Measurements from ENCODE around the gene TMPRSS2.

The TMPRSS2 gene

DNA sequence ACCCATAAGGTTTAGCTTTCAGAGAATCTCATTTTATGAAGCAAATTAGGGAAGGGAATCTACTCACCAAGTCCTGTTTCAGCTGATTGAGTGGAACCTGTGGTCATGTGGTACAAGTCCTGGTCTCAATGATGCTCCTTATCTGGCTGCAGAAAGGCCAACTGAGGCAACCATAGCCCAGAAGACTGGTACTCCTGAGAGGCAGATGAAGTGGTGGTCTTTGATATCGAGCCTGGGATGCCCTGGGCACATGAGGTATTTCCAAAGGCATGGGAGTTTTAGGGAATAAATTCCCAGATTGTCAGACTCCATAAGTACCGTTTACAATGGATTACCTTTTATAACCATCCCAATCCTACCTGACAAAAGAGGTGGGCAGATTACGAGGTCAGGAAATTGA, 78.7 kb downstream of the TMPRSS2 start:
- no peak overlapping the region for H2BK5ac ChIP-seq (ENCODE audit: low read depth, low read length, poor library complexity)
- H3K18ac ChIP-seq (ENCODE audit: low read length): no peak overlapping the region
- H3K4me2 ChIP-seq (ENCODE audit: low read length): no peak overlapping the region
- no peak overlapping the region for H3K4ac ChIP-seq (ENCODE audit: low read depth, low read length)
- no peak for DNase-seq
- H3K9me3 ChIP-seq (ENCODE audit: insufficient read depth, low read depth, low read length): peaks cover 2% of the 10 kb centered on the region
- no peak overlapping the region for H2BK12ac ChIP-seq (ENCODE audit: low read length)
- no peak overlapping the region for H3K14ac ChIP-seq (ENCODE audit: low read length)
- H2AFZ ChIP-seq (ENCODE audit: insufficient read depth, low read length, poor library complexity): no peak overlapping the region
- no peak overlapping the region for H4K8ac ChIP-seq (ENCODE audit: low read depth, low read length)
- H3K23ac ChIP-seq (ENCODE audit: low read length): no peak overlapping the region
- no peaks in the 10 kb centered on the region for H3K79me1 ChIP-seq (ENCODE audit: low read length)
- H2AK5ac ChIP-seq (ENCODE audit: low read length): no peak overlapping the region
- H4K91ac ChIP-seq (ENCODE audit: low read depth, low read length): no peak overlapping the region
- H3K27ac ChIP-seq (ENCODE audit: low read depth, low read length): no peak overlapping the region
- H3K36me3 ChIP-seq (ENCODE audit: control insufficient read depth in 1 of 2, insufficient read depth in 2 of 2, low read length in 2 of 2): no peaks in the 10 kb centered on the region
- no CpG with 5 or more reads among the region's 3 CpGs for WGBS (ENCODE audit: extremely low coverage, insufficient coverage, insufficient read length)
- H2BK120ac ChIP-seq (ENCODE audit: insufficient read depth, low read length, poor library complexity): no peak overlapping the region
- H4K12ac ChIP-seq (ENCODE audit: low read depth, low read length): no peak overlapping the region
- peaks cover 13% of the 10 kb centered on the region for H3K27me3 ChIP-seq (ENCODE audit: insufficient read depth, low read length)
- H3K4me1 ChIP-seq (ENCODE audit: control insufficient read depth in 1 of 2, insufficient read depth in 2 of 2, low read length in 2 of 2): peaks cover 0 to 3% of the 10 kb centered on the region in 2 experiments
- no peak overlapping the region for H3K9ac ChIP-seq (ENCODE audit: low read length)
- no peak overlapping the region for H3K4me3 ChIP-seq (ENCODE audit: low read depth, low read length)
- H3K79me2 ChIP-seq (ENCODE audit: control insufficient read depth, insufficient read depth, low read length, poor library complexity): no peaks in the 10 kb centered on the region

- Histone ChIP-seq H3K23ac (ENCODE audit: low read length) (no peak overlapping the region), H3K14ac (ENCODE audit: low read length) (no peak overlapping the region), H3K79me1 (ENCODE audit: low read length) (no peaks in the 10 kb centered on the region), H3K9ac (ENCODE audit: low read length) (no peak overlapping the region), H3K4me1 (ENCODE audit: control insufficient read depth in 1 of 2, insufficient read depth in 2 of 2, low read length in 2 of 2) (peaks cover 0 to 3% of the 10 kb centered on the region in 2 experiments), H3K4me2 (ENCODE audit: low read length) (no peak overlapping the region), H2BK12ac (ENCODE audit: low read length) (no peak overlapping the region), H2AFZ (ENCODE audit: insufficient read depth, low read length, poor library complexity) (no peak overlapping the region), H4K91ac (ENCODE audit: low read depth, low read length) (no peak overlapping the region), H4K8ac (ENCODE audit: low read depth, low read length) (no peak overlapping the region), H2AK5ac (ENCODE audit: low read length) (no peak overlapping the region), H2BK5ac (ENCODE audit: low read depth, low read length, poor library complexity) (no peak overlapping the region), H3K27me3 (ENCODE audit: insufficient read depth, low read length) (peaks cover 13% of the 10 kb centered on the region), H3K4ac (ENCODE audit: low read depth, low read length) (no peak overlapping the region), H4K12ac (ENCODE audit: low read depth, low read length) (no peak overlapping the region), H3K27ac (ENCODE audit: low read depth, low read length) (no peak overlapping the region), H3K9me3 (ENCODE audit: insufficient read depth, low read depth, low read length) (peaks cover 2% of the 10 kb centered on the region), H2BK120ac (ENCODE audit: insufficient read depth, low read length, poor library complexity) (no peak overlapping the region), H3K18ac (ENCODE audit: low read length) (no peak overlapping the region), H3K79me2 (ENCODE audit: control insufficient read depth, insufficient read depth, low read length, poor library complexity) (no peaks in the 10 kb centered on the region), H3K36me3 (ENCODE audit: control insufficient read depth in 1 of 2, insufficient read depth in 2 of 2, low read length in 2 of 2) (no peaks in the 10 kb centered on the region), H3K4me3 (ENCODE audit: low read depth, low read length) (no peak overlapping the region)
- WGBS (ENCODE audit: extremely low coverage, insufficient coverage, insufficient read length): no CpG with 5 or more reads among the region's 6 CpGs
- no peak for DNase-seq
Observed at GRCh38 chr21:41428847-41429246, 79.1 kb downstream of the TMPRSS2 start.

- Histone ChIP-seq H3K4ac (ENCODE audit: low read depth, low read length) (no peak overlapping the region), H2BK5ac (ENCODE audit: low read depth, low read length, poor library complexity) (no peak overlapping the region), H3K79me1 (ENCODE audit: low read length) (no peaks in the 10 kb centered on the region), H2BK120ac (ENCODE audit: insufficient read depth, low read length, poor library complexity) (no peak overlapping the region), H3K23ac (ENCODE audit: low read length) (no peak overlapping the region), H4K8ac (ENCODE audit: low read depth, low read length) (no peak overlapping the region), H4K12ac (ENCODE audit: low read depth, low read length) (no peak overlapping the region), H3K27me3 (ENCODE audit: insufficient read depth, low read length) (peaks cover 13% of the 10 kb centered on the region), H3K79me2 (ENCODE audit: control insufficient read depth, insufficient read depth, low read length, poor library complexity) (no peaks in the 10 kb centered on the region), H3K36me3 (ENCODE audit: control insufficient read depth in 1 of 2, insufficient read depth in 2 of 2, low read length in 2 of 2) (no peaks in the 10 kb centered on the region), H3K14ac (ENCODE audit: low read length) (no peak overlapping the region), H3K4me3 (ENCODE audit: low read depth, low read length) (no peak overlapping the region), H3K4me2 (ENCODE audit: low read length) (no peak overlapping the region), H3K18ac (ENCODE audit: low read length) (no peak overlapping the region), H2AFZ (ENCODE audit: insufficient read depth, low read length, poor library complexity) (no peak overlapping the region), H3K4me1 (ENCODE audit: control insufficient read depth in 1 of 2, insufficient read depth in 2 of 2, low read length in 2 of 2) (peaks cover 0 to 3% of the 10 kb centered on the region in 2 experiments), H3K9me3 (ENCODE audit: insufficient read depth, low read depth, low read length) (peaks cover 3% of the 10 kb centered on the region), H2AK5ac (ENCODE audit: low read length) (no peak overlapping the region), H2BK12ac (ENCODE audit: low read length) (no peak overlapping the region), H3K27ac (ENCODE audit: low read depth, low read length) (no peak overlapping the region), H4K91ac (ENCODE audit: low read depth, low read length) (no peak overlapping the region), H3K9ac (ENCODE audit: low read length) (no peak overlapping the region)
- no peak for DNase-seq
- WGBS (ENCODE audit: extremely low coverage, insufficient coverage, insufficient read length): no CpG with 5 or more reads among the region's 8 CpGs
Observed at GRCh38 chr21:41428311-41428710, 79.6 kb downstream of the TMPRSS2 start.

GRCh38 chr21:41427556-41427955, 80.4 kb downstream of the TMPRSS2 start:
- Histone ChIP-seq H2BK120ac (ENCODE audit: insufficient read depth, low read length, poor library complexity) (no peak overlapping the region), H3K79me1 (ENCODE audit: low read length) (no peaks in the 10 kb centered on the region), H3K18ac (ENCODE audit: low read length) (no peak overlapping the region), H4K91ac (ENCODE audit: low read depth, low read length) (no peak overlapping the region), H3K27ac (ENCODE audit: low read depth, low read length) (no peak overlapping the region), H3K23ac (ENCODE audit: low read length) (no peak overlapping the region), H3K4me1 (ENCODE audit: control insufficient read depth in 1 of 2, insufficient read depth in 2 of 2, low read length in 2 of 2) (peaks cover 0 to 3% of the 10 kb centered on the region in 2 experiments), H3K4me2 (ENCODE audit: low read length) (no peak overlapping the region), H3K9ac (ENCODE audit: low read length) (peak overlapping the region; percentile 10), H3K79me2 (ENCODE audit: control insufficient read depth, insufficient read depth, low read length, poor library complexity) (no peaks in the 10 kb centered on the region), H2AK5ac (ENCODE audit: low read length) (no peak overlapping the region), H3K9me3 (ENCODE audit: insufficient read depth, low read depth, low read length) (peaks cover 3% of the 10 kb centered on the region), H3K14ac (ENCODE audit: low read length) (no peak overlapping the region), H4K8ac (ENCODE audit: low read depth, low read length) (no peak overlapping the region), H2AFZ (ENCODE audit: insufficient read depth, low read length, poor library complexity) (no peak overlapping the region), H3K4ac (ENCODE audit: low read depth, low read length) (no peak overlapping the region), H3K27me3 (ENCODE audit: insufficient read depth, low read length) (peaks cover 13% of the 10 kb centered on the region), H2BK5ac (ENCODE audit: low read depth, low read length, poor library complexity) (no peak overlapping the region), H3K36me3 (ENCODE audit: control insufficient read depth in 1 of 2, insufficient read depth in 2 of 2, low read length in 2 of 2) (no peaks in the 10 kb centered on the region), H2BK12ac (ENCODE audit: low read length) (no peak overlapping the region), H4K12ac (ENCODE audit: low read depth, low read length) (no peak overlapping the region), H3K4me3 (ENCODE audit: low read depth, low read length) (no peak overlapping the region)
- WGBS (ENCODE audit: extremely low coverage, insufficient coverage, insufficient read length): no CpG with 5 or more reads among the region's 8 CpGs
- DNase-seq: no peak

Data from trophoblast cell (in vitro differentiated cells and primary cell).